HepG2 (cell line): Measurements from ENCODE around the gene RAPSN. TPM values are rescaled to one million over a fixed set of nuclear protein-coding genes. Genes with fewer than 3 reads are reported as not detected.

ENCODE experiments used
- AGO2 ChIP-seq: fragments of 200-400 bp; formaldehyde crosslinking; optimal IDR thresholded peaks from 2 replicates; pipeline ENCODE3; 2017; ENCODE audit warnings: mild to moderate bottlenecking, low read depth, low read length, moderate library complexity
- FOXK1 ChIP-seq: sonication (generic); formaldehyde crosslinking; IDR thresholded peaks from 2 replicates; pipeline ENCODE4 v1.4.0; 2020; ENCODE audit warnings: low read depth, missing genetic modification reagents, borderline replicate concordance
- HHEX ChIP-seq: IDR thresholded peaks from 2 replicates; pipeline ENCODE4 v1.6.1; 2016; ENCODE audit warnings: control low read depth
- HNF4A ChIP-seq: sonication (generic); formaldehyde crosslinking; IDR thresholded peaks from 2 replicates; pipeline ENCODE4 v1.4.0; 2020; ENCODE audit warnings: missing genetic modification reagents
- MAFK ChIP-seq, 2 experiments: IDR thresholded peaks in 1 of 2; conservative IDR thresholded peaks in 1 of 2; 2 replicates each; pipeline ENCODE4 v1.6.1; 2011; ENCODE audit warnings: improper control_type of control experiment in 2 of 2, low read length in 2 of 2
- MED13 ChIP-seq: sonication (generic); formaldehyde crosslinking; IDR thresholded peaks from 2 replicates; pipeline ENCODE4 v1.5.0; 2020; ENCODE audit warnings: missing genetic modification reagents
- MED8 ChIP-seq: sonication (generic); formaldehyde crosslinking; IDR thresholded peaks from 2 replicates; pipeline ENCODE4 v1.8.1; 2023; ENCODE audit warnings: mild to moderate bottlenecking, missing genetic modification reagents; ENCODE audit not compliant: insufficient replicate concordance
- RBAK ChIP-seq: sonication (generic); formaldehyde crosslinking; IDR thresholded peaks from 2 replicates; pipeline ENCODE4 v1.5.1; 2020; ENCODE audit warnings: mild to moderate bottlenecking, missing genetic modification reagents
- SALL1 ChIP-seq: sonication (generic); formaldehyde crosslinking; IDR thresholded peaks from 2 replicates; pipeline ENCODE4 v1.8.0; 2022; ENCODE audit warnings: mild to moderate bottlenecking, missing genetic modification reagents
- SP2 ChIP-seq: sonication (generic); formaldehyde crosslinking; IDR thresholded peaks from 2 replicates; pipeline ENCODE4 v1.5.1; 2020; ENCODE audit warnings: mild to moderate bottlenecking, missing genetic modification reagents
- TFE3 ChIP-seq: IDR thresholded peaks from 2 replicates; pipeline ENCODE4 v1.6.1; 2016
- ZNF292 ChIP-seq: sonication (generic); formaldehyde crosslinking; IDR thresholded peaks from 2 replicates; pipeline ENCODE4 v1.8.1; 2022; ENCODE audit warnings: mild to moderate bottlenecking, low read depth, missing genetic modification reagents, borderline replicate concordance
- ZNF333 ChIP-seq: sonication (generic); formaldehyde crosslinking; IDR thresholded peaks from 2 replicates; pipeline ENCODE4 v1.4.0; 2020; ENCODE audit warnings: mild to moderate bottlenecking, missing genetic modification reagents, borderline replicate concordance
- ZNF772 ChIP-seq: sonication (generic); formaldehyde crosslinking; IDR thresholded peaks from 2 replicates; pipeline ENCODE4 v1.5.0; 2020; ENCODE audit warnings: mild to moderate bottlenecking, missing genetic modification reagents
- polyA plus RNA-seq, 8 experiments: library from polyadenylated mRNA; depleted of rRNA in 3 of 8; stranded (reverse) in 7 of 8; unstranded in 1 of 8; fragments of >200 nt; fragmentation: Illumina TruSeq in 4 of 8; extraction: Trizol in 4 of 8; gene quantifications; 2 replicates each; pipeline versions ENCODE4 v1.2.1 to v1.2.3, GENCODE V29; 2011 to 2016; ENCODE audit warnings: low read depth in 4 of 8, missing spikeins in 1 of 8, mixed read lengths in 1 of 8; ENCODE audit not compliant: insufficient read depth in 1 of 8
- total RNA-seq, 5 experiments: library from RNA; depleted of rRNA; stranded (reverse); fragments of >200 nt; fragmentation: Illumina TruSeq; extraction: Trizol; gene quantifications; 2 replicates each; pipeline ENCODE4 v1.2.3, GENCODE V29; 2016; ENCODE audit warnings: low read depth in 1 of 5
- TF ChIP-seq, protein P1 (sequence below): sonication (generic); formaldehyde crosslinking; IDR thresholded peaks from 2 replicates; pipeline ENCODE4 v1.5.0; 2020; ENCODE audit warnings: missing genetic modification reagents
- TF ChIP-seq, protein P2 (sequence below): sonication (generic); formaldehyde crosslinking; IDR thresholded peaks from 2 replicates; pipeline ENCODE4 v1.5.0; 2020; ENCODE audit warnings: mild to moderate bottlenecking, missing genetic modification reagents

RAPSN gene
- total and polyA plus RNA-seq, 2 of the 13 experiments (the other 11 are each of a cell fraction or from before 2014, with no cell fraction given), result 0.15 to 1.2 TPM

GRCh38 chr11:47409440-47410369 is 39.2 kb downstream of the RAPSN start (continued):
- TF ChIP-seq SALL1 (CRISPR knock-in tag) (peak; percentile 1; the same call in 1 of the 2 replicates), ZNF772 (CRISPR knock-in tag) (0 out of 2 replicates have a peak, but pooled peaks have one; percentile 21), RBAK (CRISPR knock-in tag) (no peak), HHEX (CRISPR knock-in tag) (no peak), FOXK1 (CRISPR knock-in tag) (no peak), HNF4A (CRISPR knock-in tag) (no peak), ZNF292 (CRISPR knock-in tag) (no peak), SP2 (0 out of 2 replicates have a peak, but pooled peaks have one; percentile 5), ZNF333 (CRISPR knock-in tag) (no peak), MED13 (no peak), MAFK (conservative IDR thresholded peaks at IDR 0.05 in 1 of 2, IDR thresholded peaks at IDR 0.05 in 1 of 2; ENCODE audit: low read length in 2 of 2) (no peak), TFE3 (no peak), AGO2 (no peak), MED8 (CRISPR knock-in tag) (no peak)
- TF ChIP-seq, protein P1, sequence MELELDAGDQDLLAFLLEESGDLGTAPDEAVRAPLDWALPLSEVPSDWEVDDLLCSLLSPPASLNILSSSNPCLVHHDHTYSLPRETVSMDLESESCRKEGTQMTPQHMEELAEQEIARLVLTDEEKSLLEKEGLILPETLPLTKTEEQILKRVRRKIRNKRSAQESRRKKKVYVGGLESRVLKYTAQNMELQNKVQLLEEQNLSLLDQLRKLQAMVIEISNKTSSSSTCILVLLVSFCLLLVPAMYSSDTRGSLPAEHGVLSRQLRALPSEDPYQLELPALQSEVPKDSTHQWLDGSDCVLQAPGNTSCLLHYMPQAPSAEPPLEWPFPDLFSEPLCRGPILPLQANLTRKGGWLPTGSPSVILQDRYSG, result no peak
- TF ChIP-seq, protein P2, sequence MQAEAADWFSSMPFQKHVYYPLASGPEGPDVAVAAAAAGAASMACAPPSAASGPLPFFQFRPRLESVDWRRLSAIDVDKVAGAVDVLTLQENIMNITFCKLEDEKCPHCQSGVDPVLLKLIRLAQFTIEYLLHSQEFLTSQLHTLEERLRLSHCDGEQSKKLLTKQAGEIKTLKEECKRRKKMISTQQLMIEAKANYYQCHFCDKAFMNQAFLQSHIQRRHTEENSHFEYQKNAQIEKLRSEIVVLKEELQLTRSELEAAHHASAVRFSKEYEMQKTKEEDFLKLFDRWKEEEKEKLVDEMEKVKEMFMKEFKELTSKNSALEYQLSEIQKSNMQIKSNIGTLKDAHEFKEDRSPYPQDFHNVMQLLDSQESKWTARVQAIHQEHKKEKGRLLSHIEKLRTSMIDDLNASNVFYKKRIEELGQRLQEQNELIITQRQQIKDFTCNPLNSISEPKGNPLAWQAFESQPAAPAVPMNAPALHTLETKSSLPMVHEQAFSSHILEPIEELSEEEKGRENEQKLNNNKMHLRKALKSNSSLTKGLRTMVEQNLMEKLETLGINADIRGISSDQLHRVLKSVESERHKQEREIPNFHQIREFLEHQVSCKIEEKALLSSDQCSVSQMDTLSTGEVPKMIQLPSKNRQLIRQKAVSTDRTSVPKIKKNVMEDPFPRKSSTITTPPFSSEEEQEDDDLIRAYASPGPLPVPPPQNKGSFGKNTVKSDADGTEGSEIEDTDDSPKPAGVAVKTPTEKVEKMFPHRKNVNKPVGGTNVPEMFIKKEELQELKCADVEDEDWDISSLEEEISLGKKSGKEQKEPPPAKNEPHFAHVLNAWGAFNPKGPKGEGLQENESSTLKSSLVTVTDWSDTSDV (CRISPR knock-in tag), result no peak
